Esophagus muscularis mucosa (tissue), 3 donors: ENCODE data around the gene ABCA3.

Experiments used
- CTCF ChIP-seq, 3 experiments: fragments of 200-600 bp in 2 of 3; fragments of 450-650 bp in 1 of 3; sonication (generic) in 2 of 3; IDR thresholded peaks; one replicate each; pipeline ENCODE4 v1.5.1; 2017 to 2019; ENCODE audit warnings: antibody characterized with exemption in 3 of 3, mild to moderate bottlenecking in 2 of 3, moderate library complexity in 1 of 3
- POLR2A ChIP-seq: fragments of 450-650 bp; IDR thresholded peaks from one replicate; pipeline ENCODE4 v1.6.1; 2017; ENCODE audit warnings: antibody characterized with exemption, moderate library complexity, mild to moderate bottlenecking, low read depth

- TF ChIP-seq POLR2A = no peak
- no peak for TF ChIP-seq CTCF (IDR thresholded peaks at IDR 0.05)
Measured at GRCh38 chr16:2278272-2278608, 62.3 kb downstream of the ABCA3 start.
